Measurements from ENCODE around the gene BPIFB3. TPM values are rescaled to one million over a fixed set of nuclear protein-coding genes. Genes with fewer than 3 reads are reported as not detected.

Gene BPIFB3
- polyA plus RNA-seq, 3 donors, result not detected

GRCh38 chr20:33006776-33007375, 46.8 kb upstream of the BPIFB3 start:
- H3K27ac Mint-ChIP-seq, result no peak overlapping the region

More at GRCh38 chr20:33006776-33007375, 46.8 kb upstream of the BPIFB3 start:
- H3K9me3 ChIP-seq (replicated peaks in 1 of 2; ENCODE audit: control insufficient read depth in 1 of 2, insufficient read depth in 1 of 2, low read length in 2 of 2), result no peaks in the 10 kb centered on the region
- no peaks in the 10 kb centered on the region for H3K36me3 ChIP-seq (replicated peaks in 1 of 2; ENCODE audit: control insufficient read depth in 1 of 2, insufficient read depth in 2 of 2, low read length in 2 of 2)
- H3K4me1 Mint-ChIP-seq, result no peaks in the 10 kb centered on the region
- H3K9ac ChIP-seq (ENCODE audit: insufficient read depth, low read length, poor library complexity, severe bottlenecking), result no peak overlapping the region
- H3K27ac ChIP-seq (ENCODE audit: low read depth in 1 of 2, low read length in 2 of 2), result no peak overlapping the region
- H3K9me3 Mint-ChIP-seq, result peaks cover 0 to 7% (median 3%) of the 10 kb centered on the region in 7 donors
- no peaks in the 10 kb centered on the region for H3K36me3 Mint-ChIP-seq
- no peak for TF ChIP-seq CTCF (IDR thresholded peaks at IDR 0.05)
- no peak overlapping the region for H2AFZ ChIP-seq (ENCODE audit: insufficient read depth, low read depth, low read length, poor library complexity, severe bottlenecking)
- no peaks in the 10 kb centered on the region for H4K20me1 ChIP-seq (ENCODE audit: insufficient read depth, low read length)
- H3K4me2 ChIP-seq (replicated peaks; ENCODE audit: extremely low read depth, low read length, poor library complexity, severe bottlenecking), result no peak overlapping the region
- H3K4me3 Mint-ChIP-seq, result no peak overlapping the region
- no peak overlapping the region for H3K4me3 ChIP-seq (replicated peaks in 1 of 3; ENCODE audit: low read depth in 2 of 3, low read length in 3 of 3)
- H3K27me3 ChIP-seq (ENCODE audit: control insufficient read depth in 2 of 2, insufficient read depth in 2 of 2, low read length in 2 of 2), result no peaks in the 10 kb centered on the region
- no peaks in the 10 kb centered on the region for H3K79me2 ChIP-seq (ENCODE audit: insufficient read depth, low read length)
- DNase-seq, result no peak
- H3K27me3 Mint-ChIP-seq (ENCODE audit: low read depth in 3 of 3), result peaks cover 0 to 4% (median 3%) of the 10 kb centered on the region in 3 donors
- intact Hi-C loops (cut with micrococcal nuclease), result no loop called here
- WGBS (ENCODE audit: insufficient coverage), result 92% methylated on average over 7 of the region's 8 CpGs
- no peaks in the 10 kb centered on the region for H3K4me1 ChIP-seq (ENCODE audit: control insufficient read depth in 1 of 2, insufficient read depth in 2 of 2, low read length in 2 of 2)

Data from CD14-positive monocyte (primary cell).